Erythroblast (primary cell): Measurements from ENCODE around the gene ECI1.

ENCODE experiments used
- GATA1 ChIP-seq: IDR thresholded peaks from 2 replicates; pipeline ENCODE4 v1.6.1; 2011; ENCODE audit warnings: low read depth, mild to moderate bottlenecking, control low read depth, low read length, moderate library complexity
- POLR2A ChIP-seq: IDR thresholded peaks from 2 replicates; pipeline ENCODE4 v1.6.1; 2011; ENCODE audit warnings: mild to moderate bottlenecking, low read length

DNA sequence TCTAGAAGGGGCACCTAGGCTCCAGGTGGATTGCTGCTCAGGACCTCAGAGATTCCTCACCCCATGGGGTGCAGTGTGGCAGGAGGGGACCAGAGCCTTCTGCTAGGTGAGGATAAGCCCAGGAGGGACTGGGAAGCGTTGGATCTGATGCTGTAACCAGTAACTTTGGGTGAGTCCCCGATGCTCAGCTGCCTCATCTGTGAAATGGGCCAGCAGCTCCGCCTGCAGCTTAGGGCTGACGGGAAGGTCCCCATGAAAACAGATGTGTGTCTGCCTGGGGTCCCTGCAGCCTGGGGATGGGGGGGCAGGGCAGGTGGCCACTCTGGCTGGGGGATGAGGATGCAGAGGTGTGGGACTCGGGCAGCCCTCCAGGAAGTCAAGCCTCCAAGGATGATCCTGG, 52.3 kb downstream of the ECI1 start:
- TF ChIP-seq POLR2A (no peak), GATA1 (no peak)
